Measurements from ENCODE around the gene SORCS1. TPM values are rescaled to one million over a fixed set of nuclear protein-coding genes. Genes with fewer than 3 reads are reported as not detected.

The SORCS1 gene
- polyA plus RNA-seq, 1 of the 3 experiments (the other 2 are of a cell fraction) = 0.66 TPM

DNA sequence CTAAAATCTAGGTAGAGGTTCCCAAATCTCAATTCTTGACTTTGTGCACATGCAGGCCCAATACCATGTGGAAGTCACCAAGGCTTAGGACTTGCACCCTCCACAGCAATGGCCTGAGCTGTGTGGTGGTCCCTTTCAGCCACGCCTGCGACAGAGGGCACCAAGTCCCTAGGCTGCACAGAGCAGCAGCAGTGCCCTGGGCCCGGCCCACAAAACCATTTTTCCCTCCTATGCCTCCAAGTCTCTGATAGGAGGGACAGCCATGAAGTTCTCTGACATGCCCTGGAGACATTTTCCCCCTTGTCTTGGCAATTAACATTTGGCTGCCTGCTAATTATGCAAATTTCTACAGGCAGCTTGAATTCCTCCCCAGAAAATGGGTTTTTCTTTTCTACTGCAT lies 375.5 kb downstream of the SORCS1 start:
- Histone ChIP-seq H4K20me1 (ENCODE audit: insufficient read depth) (no peaks in the 10 kb centered on the region), H3K9ac (no peak overlapping the region), H3F3A (replicated peaks; ENCODE audit: insufficient read depth) (no peaks in the 10 kb centered on the region), H3K4me1 (ENCODE audit: control insufficient read depth in 1 of 2, insufficient read depth in 2 of 2, low read depth in 1 of 2, low read length in 1 of 2) (no peaks in the 10 kb centered on the region), H3K9me2 (no peaks in the 10 kb centered on the region), H3K79me2 (ENCODE audit: insufficient read depth) (no peaks in the 10 kb centered on the region), H3K4me2 (no peak overlapping the region), H3K4me3 (ENCODE audit: low read depth in 2 of 2, low read length in 1 of 2) (no peak overlapping the region), H3K27me3 (ENCODE audit: insufficient read depth) (no peaks in the 10 kb centered on the region), H2AFZ (ENCODE audit: low read depth) (no peak overlapping the region), H3K36me3 (replicated peaks in 1 of 2; ENCODE audit: control insufficient read depth in 1 of 2, insufficient read depth in 2 of 2, low read length in 1 of 2) (no peaks in the 10 kb centered on the region), H3K27ac (ENCODE audit: low read depth in 2 of 2, low read length in 1 of 2) (no peak overlapping the region), H3K9me3 (no peaks in the 10 kb centered on the region)
- CTCF ChIA-PET = no interaction called here
- no CpG with 5 or more reads among the region's 3 CpGs for WGBS (ENCODE audit: low lambda C conversion rate)
- no peak for TF ChIP-seq RAD21 (IDR thresholded peaks at IDR 0.05; ENCODE audit: low read length)
- no peak for TF ChIP-seq RCOR1 (IDR thresholded peaks at IDR 0.05; ENCODE audit: low read length)
- no peak for TF ChIP-seq JUND (IDR thresholded peaks at IDR 0.05)
- TF ChIP-seq, protein P1, sequence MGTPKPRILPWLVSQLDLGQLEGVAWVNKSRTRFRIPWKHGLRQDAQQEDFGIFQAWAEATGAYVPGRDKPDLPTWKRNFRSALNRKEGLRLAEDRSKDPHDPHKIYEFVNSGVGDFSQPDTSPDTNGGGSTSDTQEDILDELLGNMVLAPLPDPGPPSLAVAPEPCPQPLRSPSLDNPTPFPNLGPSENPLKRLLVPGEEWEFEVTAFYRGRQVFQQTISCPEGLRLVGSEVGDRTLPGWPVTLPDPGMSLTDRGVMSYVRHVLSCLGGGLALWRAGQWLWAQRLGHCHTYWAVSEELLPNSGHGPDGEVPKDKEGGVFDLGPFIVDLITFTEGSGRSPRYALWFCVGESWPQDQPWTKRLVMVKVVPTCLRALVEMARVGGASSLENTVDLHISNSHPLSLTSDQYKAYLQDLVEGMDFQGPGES (IDR thresholded peaks at IDR 0.05; ENCODE audit: low read depth, low read length) = no peak
- no peak for TF ChIP-seq GABPA (IDR thresholded peaks at IDR 0.05; ENCODE audit: low read depth)
- no peak for TF ChIP-seq FOXM1 (IDR thresholded peaks at IDR 0.05; ENCODE audit: low read depth)
- TF ChIP-seq, protein P2, sequence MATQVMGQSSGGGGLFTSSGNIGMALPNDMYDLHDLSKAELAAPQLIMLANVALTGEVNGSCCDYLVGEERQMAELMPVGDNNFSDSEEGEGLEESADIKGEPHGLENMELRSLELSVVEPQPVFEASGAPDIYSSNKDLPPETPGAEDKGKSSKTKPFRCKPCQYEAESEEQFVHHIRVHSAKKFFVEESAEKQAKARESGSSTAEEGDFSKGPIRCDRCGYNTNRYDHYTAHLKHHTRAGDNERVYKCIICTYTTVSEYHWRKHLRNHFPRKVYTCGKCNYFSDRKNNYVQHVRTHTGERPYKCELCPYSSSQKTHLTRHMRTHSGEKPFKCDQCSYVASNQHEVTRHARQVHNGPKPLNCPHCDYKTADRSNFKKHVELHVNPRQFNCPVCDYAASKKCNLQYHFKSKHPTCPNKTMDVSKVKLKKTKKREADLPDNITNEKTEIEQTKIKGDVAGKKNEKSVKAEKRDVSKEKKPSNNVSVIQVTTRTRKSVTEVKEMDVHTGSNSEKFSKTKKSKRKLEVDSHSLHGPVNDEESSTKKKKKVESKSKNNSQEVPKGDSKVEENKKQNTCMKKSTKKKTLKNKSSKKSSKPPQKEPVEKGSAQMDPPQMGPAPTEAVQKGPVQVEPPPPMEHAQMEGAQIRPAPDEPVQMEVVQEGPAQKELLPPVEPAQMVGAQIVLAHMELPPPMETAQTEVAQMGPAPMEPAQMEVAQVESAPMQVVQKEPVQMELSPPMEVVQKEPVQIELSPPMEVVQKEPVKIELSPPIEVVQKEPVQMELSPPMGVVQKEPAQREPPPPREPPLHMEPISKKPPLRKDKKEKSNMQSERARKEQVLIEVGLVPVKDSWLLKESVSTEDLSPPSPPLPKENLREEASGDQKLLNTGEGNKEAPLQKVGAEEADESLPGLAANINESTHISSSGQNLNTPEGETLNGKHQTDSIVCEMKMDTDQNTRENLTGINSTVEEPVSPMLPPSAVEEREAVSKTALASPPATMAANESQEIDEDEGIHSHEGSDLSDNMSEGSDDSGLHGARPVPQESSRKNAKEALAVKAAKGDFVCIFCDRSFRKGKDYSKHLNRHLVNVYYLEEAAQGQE (IDR thresholded peaks at IDR 0.05; ENCODE audit: low read depth, low read length) = no peak
- TF ChIP-seq MEF2A (IDR thresholded peaks at IDR 0.05; ENCODE audit: borderline replicate concordance, low read depth) = no peak
- no peak for TF ChIP-seq GATA2 (CRISPR knock-in tag; IDR thresholded peaks at IDR 0.05)
- TF ChIP-seq, protein P3, sequence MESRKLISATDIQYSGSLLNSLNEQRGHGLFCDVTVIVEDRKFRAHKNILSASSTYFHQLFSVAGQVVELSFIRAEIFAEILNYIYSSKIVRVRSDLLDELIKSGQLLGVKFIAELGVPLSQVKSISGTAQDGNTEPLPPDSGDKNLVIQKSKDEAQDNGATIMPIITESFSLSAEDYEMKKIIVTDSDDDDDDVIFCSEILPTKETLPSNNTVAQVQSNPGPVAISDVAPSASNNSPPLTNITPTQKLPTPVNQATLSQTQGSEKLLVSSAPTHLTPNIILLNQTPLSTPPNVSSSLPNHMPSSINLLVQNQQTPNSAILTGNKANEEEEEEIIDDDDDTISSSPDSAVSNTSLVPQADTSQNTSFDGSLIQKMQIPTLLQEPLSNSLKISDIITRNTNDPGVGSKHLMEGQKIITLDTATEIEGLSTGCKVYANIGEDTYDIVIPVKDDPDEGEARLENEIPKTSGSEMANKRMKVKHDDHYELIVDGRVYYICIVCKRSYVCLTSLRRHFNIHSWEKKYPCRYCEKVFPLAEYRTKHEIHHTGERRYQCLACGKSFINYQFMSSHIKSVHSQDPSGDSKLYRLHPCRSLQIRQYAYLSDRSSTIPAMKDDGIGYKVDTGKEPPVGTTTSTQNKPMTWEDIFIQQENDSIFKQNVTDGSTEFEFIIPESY (IDR thresholded peaks at IDR 0.05; ENCODE audit: borderline replicate concordance, low read depth) = no peak
- TF ChIP-seq, protein P4, sequence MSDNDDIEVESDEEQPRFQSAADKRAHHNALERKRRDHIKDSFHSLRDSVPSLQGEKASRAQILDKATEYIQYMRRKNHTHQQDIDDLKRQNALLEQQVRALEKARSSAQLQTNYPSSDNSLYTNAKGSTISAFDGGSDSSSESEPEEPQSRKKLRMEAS (IDR thresholded peaks at IDR 0.05; ENCODE audit: low read depth) = no peak
- no peak for TF ChIP-seq CHD2 (IDR thresholded peaks at IDR 0.05; ENCODE audit: low read length, partially characterized antibody)
- TF ChIP-seq TEAD4 (IDR thresholded peaks at IDR 0.05; ENCODE audit: borderline replicate concordance, insufficient read depth) = no peak
- no peak for TF ChIP-seq RFX5 (IDR thresholded peaks at IDR 0.05; ENCODE audit: low read length)
- no peak for TF ChIP-seq FOSL2 (IDR thresholded peaks at IDR 0.05; ENCODE audit: borderline replicate concordance, low read depth)
- no peak for TF ChIP-seq ELF1 (IDR thresholded peaks at IDR 0.05)
- TF ChIP-seq, protein P5, sequence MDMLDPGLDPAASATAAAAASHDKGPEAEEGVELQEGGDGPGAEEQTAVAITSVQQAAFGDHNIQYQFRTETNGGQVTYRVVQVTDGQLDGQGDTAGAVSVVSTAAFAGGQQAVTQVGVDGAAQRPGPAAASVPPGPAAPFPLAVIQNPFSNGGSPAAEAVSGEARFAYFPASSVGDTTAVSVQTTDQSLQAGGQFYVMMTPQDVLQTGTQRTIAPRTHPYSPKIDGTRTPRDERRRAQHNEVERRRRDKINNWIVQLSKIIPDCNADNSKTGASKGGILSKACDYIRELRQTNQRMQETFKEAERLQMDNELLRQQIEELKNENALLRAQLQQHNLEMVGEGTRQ (IDR thresholded peaks at IDR 0.05; ENCODE audit: borderline replicate concordance, low read depth, low read length) = no peak
- DNase-seq = no peak
- POLR2A ChIA-PET = no interaction called here
